Stimulated activated CD4-positive, alpha-beta T cell treated with anti-CD3 and anti-CD28 coated beads, Interleukin-12 subunit alpha, Interleukin-12 subunit beta, amount 100 ng/mL, for 48 hours (primary cell): ENCODE measurements around the gene CCDC9B.

Experiments
- DNase-seq, 3 donors: peaks; one replicate each; pipeline ENCODE4 v3.0.0-alpha.2; 2020; ENCODE audit warnings: low read depth in 2 of 3, low spot score in 1 of 3

The CCDC9B gene

GRCh38 chr15:40340740-40341400 is at the start of gene CCDC9B:
TSS of gene CCDC9B (minus strand) at chr15:40340939. CDS start at chr15:40340819, 120 bp downstream.
- DNase-seq: no peak

GRCh38 chr15:40389824-40390595 is 49.3 kb upstream of the CCDC9B start:
- DNase-seq: no peak

- no peak for DNase-seq
Measured at GRCh38 chr15:40388941-40389823, 48.4 kb upstream of the CCDC9B start.

GRCh38 chr15:40386480-40386879 is 45.7 kb upstream of the CCDC9B start:
- no peak for DNase-seq

GRCh38 chr15:40382580-40383456 is 42.1 kb upstream of the CCDC9B start, which contains the start of gene KNSTRN:
TSS of gene KNSTRN (plus strand) at chr15:40382721. CDS start at chr15:40382836, 115 bp downstream.
- DNase-seq: peak; percentile 90 to 95 (median 91)

- no peak for DNase-seq
Measured at GRCh38 chr15:40381818-40382529, 41.2 kb upstream of the CCDC9B start.

GRCh38 chr15:40380636-40381035 is 39.9 kb upstream of the CCDC9B start:
- no peak for DNase-seq

GRCh38 chr15:40379853-40380252 is 39.1 kb upstream of the CCDC9B start:
- no peak for DNase-seq

GRCh38 chr15:40379374-40379773 is 38.6 kb upstream of the CCDC9B start:
- no peak for DNase-seq

GRCh38 chr15:40377606-40378005 is 36.9 kb upstream of the CCDC9B start:
- DNase-seq: no peak

GRCh38 chr15:40372981-40373380 is 32.2 kb upstream of the CCDC9B start:
- no peak for DNase-seq

- DNase-seq: no peak
Measured at GRCh38 chr15:40369971-40370370, 29.2 kb upstream of the CCDC9B start.

GRCh38 chr15:40369474-40369869 is 28.7 kb upstream of the CCDC9B start:
- DNase-seq: no peak

GRCh38 chr15:40368719-40369473 is 28.2 kb upstream of the CCDC9B start:
- no peak for DNase-seq

- peak; percentile 66 to 81 (median 78) for DNase-seq
Measured at GRCh38 chr15:40367686-40368611, 27.2 kb upstream of the CCDC9B start.

- DNase-seq: no peak
Measured at GRCh38 chr15:40367371-40367685, 26.6 kb upstream of the CCDC9B start.

- DNase-seq: no peak
Measured at GRCh38 chr15:40366457-40367370, 26.0 kb upstream of the CCDC9B start.
